Osteoblast (primary cell): ENCODE results near the gene SOX12. TPM values are rescaled to one million over a fixed set of nuclear protein-coding genes. Genes with fewer than 3 reads are reported as not detected.
A peak's percentile ranks its signal among the peaks of the same experiment; 100 is the strongest.

Experiments
- DNase-seq: peaks from one replicate; pipeline ENCODE4 v3.0.0; 2011; ENCODE audit warnings: low spot score, mixed read lengths; ENCODE audit not compliant: insufficient read length; ENCODE audit errors: missing footprints
- H2AFZ ChIP-seq: 2 replicates; pipeline ENCODE4 v1.6.0; 2011; ENCODE audit warnings: mild to moderate bottlenecking, low read length
- H3K27ac ChIP-seq: 2 replicates; pipeline ENCODE4 v1.5.1; 2011; ENCODE audit warnings: mild to moderate bottlenecking, low read depth, low read length, moderate library complexity
- H3K27me3 ChIP-seq: 2 replicates; pipeline ENCODE4 v1.6.0; 2012; ENCODE audit warnings: mild to moderate bottlenecking, control low read depth, inconsistent platforms, low read length, moderate library complexity; ENCODE audit not compliant: insufficient read depth
- H3K36me3 ChIP-seq: 2 replicates; pipeline ENCODE4 v1.5.1; 2011; ENCODE audit warnings: mild to moderate bottlenecking, low read length, control low read depth, moderate library complexity; ENCODE audit not compliant: insufficient read depth
- H3K4me1 ChIP-seq: 2 replicates; pipeline ENCODE4 v1.5.1; 2011; ENCODE audit warnings: mild to moderate bottlenecking, low read length, control low read depth, moderate library complexity; ENCODE audit not compliant: insufficient read depth
- H3K4me2 ChIP-seq: 2 replicates; pipeline ENCODE4 v1.6.0; 2011; ENCODE audit warnings: mild to moderate bottlenecking, low read length; ENCODE audit not compliant: insufficient read depth
- H3K4me3 ChIP-seq: fragments of 200-600 bp; sonication (generic); 3 replicates; pipeline ENCODE4 v1.5.1; 2012; ENCODE audit warnings: mild to moderate bottlenecking, low read length, inconsistent platforms; ENCODE audit not compliant: insufficient read depth
- H3K79me2 ChIP-seq: 2 replicates; pipeline ENCODE4 v1.6.0; 2012; ENCODE audit warnings: mild to moderate bottlenecking, low read length, control low read depth, inconsistent platforms; ENCODE audit not compliant: insufficient read depth
- H3K9me3 ChIP-seq: 2 replicates; pipeline ENCODE4 v1.5.1; 2011; ENCODE audit warnings: low read depth, low read length, control low read depth
- H4K20me1 ChIP-seq: 2 replicates; pipeline ENCODE4 v1.6.0; 2012; ENCODE audit warnings: mild to moderate bottlenecking, low read length, control low read depth; ENCODE audit not compliant: insufficient read depth
- total RNA-seq: library from RNA; depleted of rRNA; stranded (reverse); fragments of >200 nt; gene quantifications from 2 replicates; pipeline ENCODE4 v1.2.3, GENCODE V29; 2012
- TF ChIP-seq, protein P1 (sequence below): IDR thresholded peaks from 2 replicates; pipeline ENCODE4 v1.5.1; 2011; ENCODE audit warnings: mild to moderate bottlenecking, low read depth, low read length, moderate library complexity; ENCODE audit errors: extremely low read depth

SOX12 gene
- total RNA-seq, 1 donor: 6.9 TPM

DNA sequence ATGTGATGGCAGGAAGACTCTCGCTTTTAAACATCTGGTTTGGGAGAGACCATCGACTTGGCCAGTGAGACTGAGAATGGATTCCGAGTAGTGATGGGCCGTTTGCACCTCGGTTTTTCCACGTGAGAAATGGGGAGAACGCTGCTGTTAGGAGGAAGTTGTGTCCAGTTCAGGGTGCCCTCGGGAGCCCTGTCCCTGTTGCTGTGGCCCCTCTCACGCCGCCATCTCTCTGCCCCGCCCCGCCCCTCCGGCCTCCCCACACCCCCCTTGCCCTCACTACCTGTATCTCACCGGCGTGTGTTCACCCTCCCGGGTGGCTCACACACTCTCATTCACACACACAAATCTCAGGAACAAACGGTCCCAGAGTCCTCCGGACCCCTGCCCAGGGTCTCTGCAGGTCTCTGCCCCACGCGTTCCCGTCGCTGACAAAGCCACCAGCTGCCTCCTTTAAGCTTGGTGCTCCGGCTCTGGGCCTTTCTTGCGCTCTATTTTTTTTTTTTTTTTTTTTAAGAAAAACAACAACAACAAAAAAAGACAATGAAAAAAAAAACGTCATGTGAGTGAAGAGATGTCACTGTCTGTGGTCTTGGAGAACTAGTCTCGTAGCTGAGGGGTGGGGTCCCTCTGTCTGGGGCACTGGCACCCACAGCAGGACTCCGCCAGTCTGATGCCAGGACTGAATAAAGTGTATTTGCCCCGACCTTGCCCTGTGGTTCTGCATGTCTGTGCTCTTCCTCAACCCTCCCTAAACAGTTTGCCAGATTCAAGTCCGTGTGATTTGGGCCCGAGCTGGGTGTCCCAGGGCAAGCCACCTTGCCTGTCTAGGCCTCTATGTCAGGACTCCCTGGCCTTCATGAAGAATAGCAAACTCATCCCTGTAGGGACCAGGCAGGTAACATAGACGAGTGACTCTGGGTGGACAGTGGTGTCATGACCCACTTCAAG, 2.9 kb downstream of the SOX12 start:
- DNase-seq: peak; percentile 74

DNA sequence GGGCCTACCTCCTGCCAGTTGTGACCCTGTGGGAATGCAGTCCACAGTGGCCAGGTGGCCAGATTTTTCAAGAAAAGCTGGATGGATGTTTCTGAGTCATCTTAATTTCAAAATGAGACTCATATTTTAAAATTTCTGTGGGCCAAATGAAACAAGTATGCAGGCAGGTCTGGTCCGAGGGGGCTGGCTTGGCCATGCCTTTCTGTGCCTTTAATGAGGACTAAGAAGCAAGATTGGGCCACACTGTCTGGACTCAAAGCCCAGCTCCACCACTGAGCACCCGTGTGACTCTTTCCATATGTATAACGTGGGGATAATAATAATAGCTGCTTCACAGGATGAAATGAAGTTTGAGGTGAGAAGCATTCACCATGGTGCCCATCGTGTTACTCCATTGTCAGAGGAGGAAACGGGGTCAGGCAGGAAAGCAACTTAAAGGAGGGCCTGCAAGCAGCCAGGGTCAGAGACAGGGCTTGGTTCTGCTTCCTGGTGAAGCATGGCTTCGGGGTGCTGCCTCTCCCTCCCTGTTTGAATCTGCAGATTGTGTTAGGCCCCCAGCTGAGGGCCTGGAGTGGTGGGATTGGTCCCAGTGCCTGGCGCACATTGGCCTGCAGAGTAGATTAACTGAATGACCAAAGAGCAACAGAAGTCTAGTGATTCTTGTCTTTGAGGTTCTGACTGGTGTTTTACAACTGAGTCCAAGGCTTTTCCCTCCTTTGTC, 3.8 kb downstream of the SOX12 start:
- H3K27ac ChIP-seq: no peak overlapping the region
- peak overlapping the region; percentile 23 for H3K4me2 ChIP-seq
- no peaks in the 10 kb centered on the region for H3K9me3 ChIP-seq
- DNase-seq: no peak
- H3K27me3 ChIP-seq: no peaks in the 10 kb centered on the region
- peaks cover 25% of the 10 kb centered on the region for H3K4me1 ChIP-seq
- peaks cover 26% of the 10 kb centered on the region for H4K20me1 ChIP-seq
- H3K79me2 ChIP-seq: peaks cover 13% of the 10 kb centered on the region
- no peaks in the 10 kb centered on the region for H3K36me3 ChIP-seq
- peak overlapping the region; percentile 15 for H2AFZ ChIP-seq
- TF ChIP-seq, protein P1, sequence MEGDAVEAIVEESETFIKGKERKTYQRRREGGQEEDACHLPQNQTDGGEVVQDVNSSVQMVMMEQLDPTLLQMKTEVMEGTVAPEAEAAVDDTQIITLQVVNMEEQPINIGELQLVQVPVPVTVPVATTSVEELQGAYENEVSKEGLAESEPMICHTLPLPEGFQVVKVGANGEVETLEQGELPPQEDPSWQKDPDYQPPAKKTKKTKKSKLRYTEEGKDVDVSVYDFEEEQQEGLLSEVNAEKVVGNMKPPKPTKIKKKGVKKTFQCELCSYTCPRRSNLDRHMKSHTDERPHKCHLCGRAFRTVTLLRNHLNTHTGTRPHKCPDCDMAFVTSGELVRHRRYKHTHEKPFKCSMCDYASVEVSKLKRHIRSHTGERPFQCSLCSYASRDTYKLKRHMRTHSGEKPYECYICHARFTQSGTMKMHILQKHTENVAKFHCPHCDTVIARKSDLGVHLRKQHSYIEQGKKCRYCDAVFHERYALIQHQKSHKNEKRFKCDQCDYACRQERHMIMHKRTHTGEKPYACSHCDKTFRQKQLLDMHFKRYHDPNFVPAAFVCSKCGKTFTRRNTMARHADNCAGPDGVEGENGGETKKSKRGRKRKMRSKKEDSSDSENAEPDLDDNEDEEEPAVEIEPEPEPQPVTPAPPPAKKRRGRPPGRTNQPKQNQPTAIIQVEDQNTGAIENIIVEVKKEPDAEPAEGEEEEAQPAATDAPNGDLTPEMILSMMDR: no peak
- no peak overlapping the region for H3K4me3 ChIP-seq

More for the DNA sequence above, 2.9 kb downstream of the SOX12 start:
- no peaks in the 10 kb centered on the region for H3K36me3 ChIP-seq
- H3K4me3 ChIP-seq: peak overlapping the region; percentile 86
- no peaks in the 10 kb centered on the region for H3K27me3 ChIP-seq
- H3K4me2 ChIP-seq: peak overlapping the region; percentile 95
- peak overlapping the region; percentile 51 for H2AFZ ChIP-seq
- peaks cover 30% of the 10 kb centered on the region for H3K4me1 ChIP-seq
- peaks cover 26% of the 10 kb centered on the region for H4K20me1 ChIP-seq
- TF ChIP-seq, protein P1: no peak
- H3K79me2 ChIP-seq: peaks cover 13% of the 10 kb centered on the region
- peak overlapping the region; percentile 68 for H3K27ac ChIP-seq
- no peaks in the 10 kb centered on the region for H3K9me3 ChIP-seq

DNA sequence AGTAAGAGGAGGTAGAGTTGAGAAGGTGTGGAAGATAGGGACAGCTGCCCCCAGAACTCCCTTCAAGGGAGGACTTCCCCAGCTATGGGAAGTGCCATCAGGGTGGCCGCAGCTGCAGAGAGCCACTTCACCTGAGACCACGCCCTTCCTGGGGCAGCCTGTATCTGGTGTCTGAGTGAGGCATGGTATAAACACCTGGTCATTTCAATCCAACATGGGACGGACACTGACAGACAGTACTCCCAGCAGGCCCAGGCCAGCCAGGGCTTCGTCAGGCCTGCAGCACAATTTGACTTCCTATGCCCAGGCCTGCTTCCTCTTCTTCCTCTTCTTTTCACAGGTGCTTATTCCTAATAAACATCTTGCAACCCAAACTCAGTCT, 4.5 kb downstream of the SOX12 start:
- Histone ChIP-seq H3K27ac (no peak overlapping the region), H3K4me3 (no peak overlapping the region), H3K9me3 (no peaks in the 10 kb centered on the region), H3K36me3 (no peaks in the 10 kb centered on the region), H2AFZ (no peak overlapping the region), H3K4me2 (no peak overlapping the region), H4K20me1 (peaks cover 26% of the 10 kb centered on the region), H3K27me3 (no peaks in the 10 kb centered on the region), H3K79me2 (peaks cover 13% of the 10 kb centered on the region), H3K4me1 (peaks cover 23% of the 10 kb centered on the region)
- no peak for DNase-seq
- TF ChIP-seq, protein P1: no peak
